Measurements from ENCODE around the gene NAPA.

NAPA gene

GRCh38 chr19:47499863-47500830 lies 14.7 kb downstream of the NAPA start:
- no peak for DNase-seq (ENCODE audit: low read depth in 2 of 2)

GRCh38 chr19:47499371-47499770 lies 15.5 kb downstream of the NAPA start:
- DNase-seq (ENCODE audit: low read depth in 2 of 2) = no peak

GRCh38 chr19:47498561-47498960 lies 16.3 kb downstream of the NAPA start:
- DNase-seq (ENCODE audit: low read depth in 2 of 2) = no peak

GRCh38 chr19:47497821-47498520 lies 16.9 kb downstream of the NAPA start:
- no peak for DNase-seq (ENCODE audit: low read depth in 2 of 2)

- DNase-seq (ENCODE audit: low read depth in 2 of 2) = no peak
Measured at GRCh38 chr19:47497050-47497766, 17.7 kb downstream of the NAPA start.

- no peak for DNase-seq (ENCODE audit: low read depth in 2 of 2)
Measured at GRCh38 chr19:47495478-47496372, 19.1 kb downstream of the NAPA start.

- DNase-seq (ENCODE audit: low read depth in 2 of 2) = no peak
Measured at GRCh38 chr19:47494729-47495128, 20.1 kb downstream of the NAPA start.

- no peak for DNase-seq (ENCODE audit: low read depth in 2 of 2)
Measured at GRCh38 chr19:47494211-47494547, 20.7 kb downstream of the NAPA start.

GRCh38 chr19:47493378-47494210 lies 21.3 kb downstream of the NAPA start:
- DNase-seq (ENCODE audit: low read depth in 2 of 2) = no peak

- DNase-seq (ENCODE audit: low read depth in 2 of 2) = no peak
Measured at GRCh38 chr19:47492571-47493377, 22.1 kb downstream of the NAPA start.

GRCh38 chr19:47492137-47492533 lies 22.7 kb downstream of the NAPA start:
- no peak for DNase-seq (ENCODE audit: low read depth in 2 of 2)

- no peak for DNase-seq (ENCODE audit: low read depth in 2 of 2)
Measured at GRCh38 chr19:47491358-47492136, 23.3 kb downstream of the NAPA start.

GRCh38 chr19:47490847-47491246 lies 24.0 kb downstream of the NAPA start:
- DNase-seq (ENCODE audit: low read depth in 2 of 2) = no peak

GRCh38 chr19:47490031-47490430 lies 24.8 kb downstream of the NAPA start:
- no peak for DNase-seq (ENCODE audit: low read depth in 2 of 2)

- DNase-seq (ENCODE audit: low read depth in 2 of 2) = no peak
Measured at GRCh38 chr19:47489072-47489914, 25.6 kb downstream of the NAPA start.

GRCh38 chr19:47487551-47488515 lies 27.0 kb downstream of the NAPA start:
- no peak for DNase-seq (ENCODE audit: low read depth in 2 of 2)

- DNase-seq (ENCODE audit: low read depth in 2 of 2) = no peak
Measured at GRCh38 chr19:47486900-47487299, 28.0 kb downstream of the NAPA start.

Data from activated CD8-positive, alpha-beta memory T cell treated with anti-CD3 and anti-CD28 coated beads for 4 hours (primary cell).